ENCODE results near the gene FABP2. TPM values are rescaled to one million over a fixed set of nuclear protein-coding genes. Genes with fewer than 3 reads are reported as not detected.
A peak's percentile ranks its signal among the peaks of the same experiment; 100 is the strongest.
"Not testable (repeated sequence)": the region's sequence is repeated elsewhere in the genome, so short reads cannot be mapped to it uniquely, and the experiment has no call there.

FABP2 gene
- total RNA-seq, 1 donor from 2014 or later, result not detected

DNA sequence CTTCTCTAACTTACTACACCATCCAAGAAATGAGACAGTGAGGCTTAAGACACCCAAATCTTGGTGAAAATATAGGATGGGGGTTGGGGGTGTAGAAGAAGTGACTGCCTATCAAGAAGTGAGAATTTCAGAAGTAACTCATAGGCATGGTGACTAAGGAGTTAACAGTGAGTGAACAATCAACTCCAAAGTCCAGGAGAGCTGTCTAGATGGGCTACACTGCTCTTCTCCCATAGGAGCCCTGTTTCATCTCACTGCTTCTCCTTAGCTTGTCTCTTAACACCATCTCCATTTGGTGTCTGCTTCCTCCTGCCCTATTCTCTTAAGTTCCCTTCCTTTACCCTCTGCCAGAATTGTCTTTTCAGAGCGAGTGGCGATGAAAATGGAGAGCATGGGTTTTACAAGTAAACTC is 22.7 kb downstream of the FABP2 start:
- H3K4me1 ChIP-seq (ENCODE audit: control insufficient read depth in 3 of 3, insufficient read depth in 3 of 3, low read length in 3 of 3), result peaks cover 19 to 26% (median 24%) of the 10 kb centered on the region in 3 donors
- H3K27ac ChIP-seq (ENCODE audit: low read depth, low read length), result peak overlapping the region; percentile 95
- H3K4me3 ChIP-seq (ENCODE audit: low read length in 3 of 3), result peak overlapping the region; percentile 84 to 99 (median 97)
- peak overlapping the region; percentile 93 to 99 (median 97) for H3K9ac ChIP-seq (ENCODE audit: low read depth in 1 of 3, low read length in 3 of 3)
- H3K27me3 ChIP-seq (ENCODE audit: control insufficient read depth in 3 of 3, insufficient read depth in 3 of 3, low read length in 3 of 3), result no peaks in the 10 kb centered on the region
- H3K9me3 ChIP-seq (ENCODE audit: control insufficient read depth in 3 of 3, low read length in 3 of 3), result no peaks in the 10 kb centered on the region
- H3K36me3 ChIP-seq (ENCODE audit: control insufficient read depth in 3 of 3, insufficient read depth in 3 of 3, low read length in 3 of 3), result peaks cover 7 to 16% (median 11%) of the 10 kb centered on the region in 3 donors

DNA sequence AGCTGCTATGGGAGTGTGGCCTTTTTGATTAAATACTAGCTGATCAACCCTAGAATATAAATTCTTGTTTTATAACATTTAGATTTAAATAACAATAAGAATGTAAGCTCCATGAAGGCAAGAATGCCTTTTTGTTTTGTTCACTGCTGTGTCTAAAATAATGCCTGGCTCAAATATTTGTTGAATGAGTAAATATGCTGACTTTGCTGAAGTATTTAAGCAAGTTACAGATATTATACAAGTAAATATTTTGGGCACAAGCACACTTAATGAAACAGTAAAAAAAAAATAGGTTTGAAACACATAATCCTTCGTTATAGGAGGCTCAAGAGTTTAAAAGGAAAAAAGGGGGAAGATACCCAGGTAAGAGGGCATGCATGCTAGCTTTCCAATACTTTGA is 24.1 kb downstream of the FABP2 start:
- Histone ChIP-seq H3K9me3 (ENCODE audit: control insufficient read depth in 3 of 3, low read length in 3 of 3) (no peaks in the 10 kb centered on the region), H3K4me3 (ENCODE audit: low read length in 3 of 3) (no peak overlapping the region), H3K27ac (ENCODE audit: low read depth, low read length) (no peak overlapping the region), H3K4me1 (ENCODE audit: control insufficient read depth in 3 of 3, insufficient read depth in 3 of 3, low read length in 3 of 3) (peaks cover 19 to 26% (median 24%) of the 10 kb centered on the region in 3 donors), H3K27me3 (ENCODE audit: control insufficient read depth in 3 of 3, insufficient read depth in 3 of 3, low read length in 3 of 3) (no peaks in the 10 kb centered on the region), H3K36me3 (ENCODE audit: control insufficient read depth in 3 of 3, insufficient read depth in 3 of 3, low read length in 3 of 3) (peaks cover 8 to 23% (median 15%) of the 10 kb centered on the region in 3 donors), H3K9ac (ENCODE audit: low read depth in 1 of 3, low read length in 3 of 3) (no peak overlapping the region)

DNA sequence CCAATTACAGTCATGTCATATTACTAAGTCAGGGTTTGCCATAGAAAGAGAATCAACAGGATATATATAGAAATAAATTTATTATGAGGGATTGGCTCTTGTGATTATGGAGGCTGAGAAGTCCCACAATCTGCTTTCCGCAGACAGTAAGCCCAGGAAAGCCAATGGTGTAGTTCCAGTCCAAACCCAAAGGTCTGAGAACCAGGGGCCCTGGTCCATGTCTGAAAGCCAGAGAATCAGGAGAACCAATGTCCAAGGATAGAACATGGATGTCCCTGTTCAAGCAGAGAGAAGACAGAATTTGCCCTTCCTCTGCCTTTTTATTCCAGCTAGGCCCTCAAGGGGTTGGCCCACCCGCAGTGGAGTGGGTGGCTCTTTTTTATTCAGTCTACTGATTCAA is 25.6 kb downstream of the FABP2 start:
- Histone ChIP-seq H3K9me3 (ENCODE audit: control insufficient read depth in 3 of 3, low read length in 3 of 3) (no peaks in the 10 kb centered on the region), H3K4me1 (ENCODE audit: control insufficient read depth in 3 of 3, insufficient read depth in 3 of 3, low read length in 3 of 3) (peaks cover 19 to 26% (median 24%) of the 10 kb centered on the region in 3 donors), H3K27me3 (ENCODE audit: control insufficient read depth in 3 of 3, insufficient read depth in 3 of 3, low read length in 3 of 3) (no peaks in the 10 kb centered on the region), H3K27ac (ENCODE audit: low read depth, low read length) (no peak overlapping the region), H3K4me3 (ENCODE audit: low read length in 3 of 3) (no peak overlapping the region), H3K9ac (ENCODE audit: low read depth in 1 of 3, low read length in 3 of 3) (no peak overlapping the region), H3K36me3 (ENCODE audit: control insufficient read depth in 3 of 3, insufficient read depth in 3 of 3, low read length in 3 of 3) (peaks cover 11 to 29% (median 19%) of the 10 kb centered on the region in 3 donors)

DNA sequence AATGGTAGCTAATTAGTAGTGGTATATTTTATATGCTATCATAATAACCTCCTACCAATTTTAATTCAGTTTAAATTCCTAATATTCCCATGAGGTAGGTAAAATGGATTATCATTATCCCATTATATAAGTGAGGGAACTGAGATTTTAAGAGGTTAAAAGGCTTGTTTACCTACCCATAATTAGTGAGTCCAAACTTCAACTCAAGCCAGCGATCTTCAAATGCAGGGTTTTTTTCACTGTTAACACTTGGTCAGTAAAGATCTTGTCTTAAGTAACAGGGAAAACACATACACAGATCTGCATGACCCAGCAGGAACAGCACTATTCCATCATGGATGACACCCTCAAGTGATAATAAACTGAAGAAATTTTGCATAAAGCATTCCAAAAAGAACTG is 31.3 kb downstream of the FABP2 start:
- Histone ChIP-seq H3K36me3 (ENCODE audit: control insufficient read depth in 3 of 3, insufficient read depth in 3 of 3, low read length in 3 of 3) (peaks cover 4 to 15% (median 7%) of the 10 kb centered on the region in 3 donors), H3K27ac (ENCODE audit: low read depth, low read length) (no peak overlapping the region), H3K9me3 (ENCODE audit: control insufficient read depth in 3 of 3, low read length in 3 of 3) (no peaks in the 10 kb centered on the region)

DNA sequence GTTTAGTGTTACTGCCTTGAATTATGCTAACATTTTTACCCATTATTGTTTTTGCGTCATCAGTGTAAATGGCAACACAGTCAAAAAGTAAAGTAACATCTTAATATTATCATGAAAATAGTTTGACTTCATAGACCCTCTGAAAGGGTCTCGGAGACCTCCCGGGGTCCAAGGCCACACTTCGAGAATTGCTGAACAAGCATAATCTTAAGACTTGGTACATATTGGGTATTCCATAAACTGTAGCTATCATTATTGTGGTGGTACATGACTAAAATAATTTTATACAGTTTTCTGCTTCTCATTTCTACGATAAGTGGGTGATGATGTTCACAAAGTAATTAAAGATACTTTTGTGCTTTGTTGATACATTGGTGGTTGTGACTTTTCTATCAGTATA is 32.6 kb downstream of the FABP2 start:
- Histone ChIP-seq H3K4me1 (ENCODE audit: control insufficient read depth in 3 of 3, insufficient read depth in 3 of 3, low read length in 3 of 3) (peaks cover 0 to 14% (median 4%) of the 10 kb centered on the region in 3 donors), H3K4me3 (ENCODE audit: low read length in 3 of 3) (no peak overlapping the region), H3K9ac (ENCODE audit: low read depth in 1 of 3, low read length in 3 of 3) (no peak overlapping the region), H3K9me3 (ENCODE audit: control insufficient read depth in 3 of 3, low read length in 3 of 3) (no peaks in the 10 kb centered on the region), H3K36me3 (ENCODE audit: control insufficient read depth in 3 of 3, insufficient read depth in 3 of 3, low read length in 3 of 3) (peaks cover 4 to 15% (median 7%) of the 10 kb centered on the region in 3 donors), H3K27ac (ENCODE audit: low read depth, low read length) (no peak overlapping the region), H3K27me3 (ENCODE audit: control insufficient read depth in 3 of 3, insufficient read depth in 3 of 3, low read length in 3 of 3) (no peaks in the 10 kb centered on the region)

More for the DNA sequence above, 31.3 kb downstream of the FABP2 start:
- peak overlapping the region in 1 of 3 donors; percentile 32 for H3K9ac ChIP-seq (ENCODE audit: low read depth in 1 of 3, low read length in 3 of 3)
- H3K4me3 ChIP-seq (ENCODE audit: low read length in 3 of 3), result no peak overlapping the region
- no peaks in the 10 kb centered on the region for H3K27me3 ChIP-seq (ENCODE audit: control insufficient read depth in 3 of 3, insufficient read depth in 3 of 3, low read length in 3 of 3)
- H3K4me1 ChIP-seq (ENCODE audit: control insufficient read depth in 3 of 3, insufficient read depth in 3 of 3, low read length in 3 of 3), result peaks cover 0 to 9% (median 0%) of the 10 kb centered on the region in 3 donors

- Histone ChIP-seq H3K4me1 (ENCODE audit: control insufficient read depth in 3 of 3, insufficient read depth in 3 of 3, low read length in 3 of 3) (peaks cover 0 to 14% (median 4%) of the 10 kb centered on the region in 3 donors), H3K36me3 (ENCODE audit: control insufficient read depth in 3 of 3, insufficient read depth in 3 of 3, low read length in 3 of 3) (peaks cover 0 to 2% (median 0%) of the 10 kb centered on the region in 3 donors), H3K9me3 (ENCODE audit: control insufficient read depth in 3 of 3, low read length in 3 of 3) (no peaks in the 10 kb centered on the region), H3K4me3 (ENCODE audit: low read length in 3 of 3) (no peak overlapping the region), H3K9ac (ENCODE audit: low read depth in 1 of 3, low read length in 3 of 3) (peak overlapping the region; percentile 40 to 50 (median 48)), H3K27ac (ENCODE audit: low read depth, low read length) (peak overlapping the region; percentile 36), H3K27me3 (ENCODE audit: control insufficient read depth in 3 of 3, insufficient read depth in 3 of 3, low read length in 3 of 3) (no peaks in the 10 kb centered on the region)
These were observed 35.4 kb downstream of the FABP2 start for GRCh38 chr4:119286377-119287002.

DNA sequence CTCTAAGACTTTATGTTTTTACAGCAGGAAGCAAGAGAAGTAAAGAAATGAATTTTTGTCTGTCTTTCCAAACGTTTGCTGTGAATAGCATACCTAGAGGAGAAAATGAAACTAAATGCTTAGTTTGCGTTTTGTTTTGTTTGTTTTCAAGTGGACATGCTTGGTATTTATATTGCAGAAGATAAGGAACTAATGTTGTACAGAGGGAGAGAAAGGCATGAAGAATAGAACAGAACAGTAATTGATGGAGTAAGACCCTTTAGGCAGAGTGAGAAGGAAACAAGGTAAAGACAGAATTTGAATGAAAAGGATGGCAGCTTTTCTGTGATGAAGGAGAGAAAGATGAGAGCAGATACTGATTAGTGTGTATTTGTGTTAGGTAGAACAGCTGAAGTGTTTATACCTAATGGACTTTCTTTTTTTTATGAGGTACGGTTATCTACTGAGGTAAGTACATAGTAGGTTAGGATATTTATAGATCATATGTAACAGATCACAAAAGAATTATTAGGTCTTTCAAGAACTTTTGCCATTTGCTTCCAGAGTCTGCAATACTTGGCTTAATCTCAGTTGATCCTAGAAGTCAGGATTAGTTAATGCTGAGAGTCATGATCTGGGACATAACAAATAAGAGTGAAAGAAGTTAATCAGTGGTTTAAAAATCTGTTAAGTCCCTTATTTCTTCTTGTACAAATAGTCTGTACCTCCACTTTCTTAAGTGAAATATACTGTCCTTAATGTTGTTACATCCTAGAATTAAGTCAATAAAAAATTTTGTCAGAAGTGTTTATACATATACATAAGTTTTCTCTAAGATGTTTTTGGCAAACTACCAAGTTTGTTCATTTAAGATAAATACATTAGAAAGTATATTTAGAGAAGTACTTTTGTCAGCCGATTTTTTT is 36.8 kb downstream of the FABP2 start:
- H3K27me3 ChIP-seq (ENCODE audit: control insufficient read depth in 3 of 3, insufficient read depth in 3 of 3, low read length in 3 of 3), result no peaks in the 10 kb centered on the region
- peak overlapping the region; percentile 24 to 44 (median 29) for H3K4me3 ChIP-seq (ENCODE audit: low read length in 3 of 3)
- H3K27ac ChIP-seq (ENCODE audit: low read depth, low read length), result peak overlapping the region; percentile 72
- H3K9me3 ChIP-seq (ENCODE audit: control insufficient read depth in 3 of 3, low read length in 3 of 3), result no peaks in the 10 kb centered on the region
- H3K9ac ChIP-seq (ENCODE audit: low read depth in 1 of 3, low read length in 3 of 3), result peak overlapping the region; percentile 41 to 52 (median 48)
- H3K36me3 ChIP-seq (ENCODE audit: control insufficient read depth in 3 of 3, insufficient read depth in 3 of 3, low read length in 3 of 3), result no peaks in the 10 kb centered on the region
- peaks cover 0 to 14% (median 4%) of the 10 kb centered on the region in 3 donors for H3K4me1 ChIP-seq (ENCODE audit: control insufficient read depth in 3 of 3, insufficient read depth in 3 of 3, low read length in 3 of 3)

GRCh38 chr4:119281393-119281792 is 40.5 kb downstream of the FABP2 start:
- Histone ChIP-seq H3K27ac (ENCODE audit: low read depth, low read length) (no peak overlapping the region), H3K4me1 (ENCODE audit: control insufficient read depth in 3 of 3, insufficient read depth in 3 of 3, low read length in 3 of 3) (peaks cover 0 to 10% (median 4%) of the 10 kb centered on the region in 3 donors), H3K4me3 (ENCODE audit: low read length in 3 of 3) (no peak overlapping the region), H3K9me3 (ENCODE audit: control insufficient read depth in 3 of 3, low read length in 3 of 3) (no peaks in the 10 kb centered on the region), H3K36me3 (ENCODE audit: control insufficient read depth in 3 of 3, insufficient read depth in 3 of 3, low read length in 3 of 3) (no peaks in the 10 kb centered on the region), H3K9ac (ENCODE audit: low read depth in 1 of 3, low read length in 3 of 3) (no peak overlapping the region), H3K27me3 (ENCODE audit: control insufficient read depth in 3 of 3, insufficient read depth in 3 of 3, low read length in 3 of 3) (no peaks in the 10 kb centered on the region)

GRCh38 chr4:119279945-119280344 is 42.0 kb downstream of the FABP2 start:
- not testable (repeated sequence) for H3K27me3 ChIP-seq (ENCODE audit: control insufficient read depth in 3 of 3, insufficient read depth in 3 of 3, low read length in 3 of 3); H3K36me3 ChIP-seq (ENCODE audit: control insufficient read depth in 3 of 3, insufficient read depth in 3 of 3, low read length in 3 of 3); H3K9ac ChIP-seq (ENCODE audit: low read depth in 1 of 3, low read length in 3 of 3); H3K4me3 ChIP-seq (ENCODE audit: low read length in 3 of 3); H3K27ac ChIP-seq (ENCODE audit: low read depth, low read length); H3K4me1 ChIP-seq (ENCODE audit: control insufficient read depth in 3 of 3, insufficient read depth in 3 of 3, low read length in 3 of 3); H3K9me3 ChIP-seq (ENCODE audit: control insufficient read depth in 3 of 3, low read length in 3 of 3)

DNA sequence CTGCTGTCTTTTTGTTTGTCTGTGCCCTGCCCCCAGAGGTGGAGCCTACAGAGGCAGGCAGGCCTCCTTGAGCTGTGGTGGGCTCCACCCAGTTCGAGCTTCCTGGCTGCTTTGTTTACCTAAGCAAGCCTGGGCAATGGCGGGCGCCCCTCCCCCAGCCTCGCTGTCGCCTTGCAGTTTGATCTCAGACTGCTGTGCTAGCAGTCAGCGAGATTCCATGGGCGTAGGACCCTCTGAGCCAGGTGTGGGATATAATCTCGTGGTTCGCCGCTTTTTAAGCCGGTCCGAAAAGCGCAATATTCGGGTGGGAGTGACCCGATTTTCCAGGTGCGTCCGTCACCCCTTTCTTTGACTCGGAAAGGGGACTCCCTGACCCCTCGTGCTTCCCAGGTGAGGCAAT is 42.4 kb downstream of the FABP2 start:
- not testable (repeated sequence) for H3K36me3 ChIP-seq (ENCODE audit: control insufficient read depth in 3 of 3, insufficient read depth in 3 of 3, low read length in 3 of 3); H3K4me1 ChIP-seq (ENCODE audit: control insufficient read depth in 3 of 3, insufficient read depth in 3 of 3, low read length in 3 of 3); H3K4me3 ChIP-seq (ENCODE audit: low read length in 3 of 3); H3K9ac ChIP-seq (ENCODE audit: low read depth in 1 of 3, low read length in 3 of 3); H3K9me3 ChIP-seq (ENCODE audit: control insufficient read depth in 3 of 3, low read length in 3 of 3); H3K27ac ChIP-seq (ENCODE audit: low read depth, low read length); H3K27me3 ChIP-seq (ENCODE audit: control insufficient read depth in 3 of 3, insufficient read depth in 3 of 3, low read length in 3 of 3)

Data from skeletal muscle tissue (tissue), 4 donors.